DMS53 (cell line): Measurements from ENCODE around the gene GPR107.

Experiments
- DNase-seq: peaks from one replicate; lab custom pipeline; 2025; lab: John Stamatoyannopoulos, UW

GPR107 gene

GRCh38 chr9:130054325-130054786, 650 bp downstream of the GPR107 start:
- peak; percentile 41 for DNase-seq

- no peak for DNase-seq
These were observed 1.1 kb downstream of the GPR107 start for GRCh38 chr9:130054820-130055219.

GRCh38 chr9:130058154-130058553, 4.4 kb downstream of the GPR107 start:
- DNase-seq: peak; percentile 35

- DNase-seq: no peak
These were observed 5.2 kb downstream of the GPR107 start for GRCh38 chr9:130058887-130059286.

- no peak for DNase-seq
These were observed 6.6 kb downstream of the GPR107 start for GRCh38 chr9:130060296-130060695.

- DNase-seq: no peak
These were observed 9.0 kb downstream of the GPR107 start for GRCh38 chr9:130062750-130063149.

GRCh38 chr9:130064621-130065020, 10.9 kb downstream of the GPR107 start:
- DNase-seq: no peak

- no peak for DNase-seq
These were observed 15.3 kb downstream of the GPR107 start for GRCh38 chr9:130069048-130069447.

GRCh38 chr9:130072515-130073235, 19.0 kb downstream of the GPR107 start:
- DNase-seq: no peak

- DNase-seq: peak; percentile 17
These were observed 19.7 kb downstream of the GPR107 start for GRCh38 chr9:130073373-130073772.

GRCh38 chr9:130078547-130078946, 24.8 kb downstream of the GPR107 start:
- no peak for DNase-seq

- no peak for DNase-seq
These were observed 30.6 kb downstream of the GPR107 start for GRCh38 chr9:130084337-130084736.

GRCh38 chr9:130088051-130088450, 34.3 kb downstream of the GPR107 start:
- no peak for DNase-seq

- no peak for DNase-seq
These were observed 35.4 kb downstream of the GPR107 start for GRCh38 chr9:130089141-130089540.

GRCh38 chr9:130090915-130091314, 37.2 kb downstream of the GPR107 start:
- no peak for DNase-seq

GRCh38 chr9:130092910-130093309, 39.2 kb downstream of the GPR107 start:
- DNase-seq: no peak

- DNase-seq: no peak
These were observed 42.2 kb downstream of the GPR107 start for GRCh38 chr9:130095872-130096271.

- DNase-seq: no peak
These were observed 47.0 kb downstream of the GPR107 start for GRCh38 chr9:130100681-130101080.

GRCh38 chr9:130101915-130102314, 48.2 kb downstream of the GPR107 start:
- no peak for DNase-seq

- DNase-seq: no peak
These were observed 50.9 kb downstream of the GPR107 start for GRCh38 chr9:130104491-130105193.

- DNase-seq: no peak
These were observed 53.1 kb downstream of the GPR107 start for GRCh38 chr9:130106860-130107233.

GRCh38 chr9:130107234-130107861, 53.6 kb downstream of the GPR107 start:
- DNase-seq: peak; percentile 87

- DNase-seq: no peak
These were observed 54.2 kb downstream of the GPR107 start for GRCh38 chr9:130107955-130108354.
